Stimulated activated CD8-positive, alpha-beta memory T cell treated with anti-CD3 and anti-CD28 coated beads, Interleukin-12 subunit alpha, Interleukin-12 subunit beta, amount 100 ng/mL, for 1 hour (primary cell): ENCODE data around the gene GIPC2.
"Not testable (repeated sequence)": the region's sequence is repeated elsewhere in the genome, so short reads cannot be mapped to it uniquely, and the experiment has no call there.

Source experiments
- DNase-seq: peaks from one replicate; pipeline ENCODE4 v3.0.0-alpha.2; 2020; ENCODE audit warnings: low read depth

The GIPC2 gene, protein sequence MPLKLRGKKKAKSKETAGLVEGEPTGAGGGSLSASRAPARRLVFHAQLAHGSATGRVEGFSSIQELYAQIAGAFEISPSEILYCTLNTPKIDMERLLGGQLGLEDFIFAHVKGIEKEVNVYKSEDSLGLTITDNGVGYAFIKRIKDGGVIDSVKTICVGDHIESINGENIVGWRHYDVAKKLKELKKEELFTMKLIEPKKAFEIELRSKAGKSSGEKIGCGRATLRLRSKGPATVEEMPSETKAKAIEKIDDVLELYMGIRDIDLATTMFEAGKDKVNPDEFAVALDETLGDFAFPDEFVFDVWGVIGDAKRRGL

DNA sequence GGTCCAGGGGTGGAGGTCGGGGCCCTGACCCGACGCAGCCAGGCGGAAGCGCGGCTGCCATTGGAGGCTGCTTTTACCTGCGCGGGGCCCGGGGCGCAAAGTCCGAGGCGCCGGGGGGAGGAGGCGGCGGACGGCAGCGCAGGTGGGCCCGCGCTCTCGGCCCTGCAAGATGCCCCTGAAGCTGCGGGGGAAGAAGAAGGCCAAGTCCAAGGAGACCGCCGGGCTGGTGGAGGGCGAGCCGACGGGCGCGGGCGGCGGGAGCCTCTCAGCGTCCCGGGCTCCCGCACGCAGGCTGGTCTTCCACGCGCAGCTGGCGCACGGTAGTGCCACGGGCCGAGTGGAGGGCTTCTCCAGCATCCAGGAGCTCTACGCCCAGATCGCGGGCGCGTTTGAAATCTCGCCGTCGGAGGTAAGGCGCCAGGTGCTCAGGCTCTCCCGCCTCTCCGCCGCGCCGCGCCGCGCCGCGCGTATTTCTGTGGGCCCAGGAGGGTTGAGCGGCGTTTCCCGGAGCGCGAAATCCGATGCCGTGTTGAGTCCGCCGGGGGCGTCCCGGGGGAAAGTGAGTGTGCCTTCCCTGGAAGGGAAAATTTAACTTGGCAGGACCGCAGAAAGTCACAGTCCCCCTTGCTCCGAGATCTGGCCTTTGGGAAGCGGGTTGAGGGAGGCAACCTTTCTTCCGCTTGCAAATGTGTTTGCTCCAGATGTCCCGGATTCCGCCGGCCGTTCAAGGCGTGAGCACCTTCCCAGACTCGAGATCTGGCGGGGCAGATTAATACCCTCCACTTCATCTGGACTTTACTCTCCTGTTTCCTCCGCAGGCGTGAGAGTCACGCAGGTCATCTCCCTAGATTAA, at the start of gene GIPC2:
Gene GIPC2, plus strand, starts transcription at position 41 of the 853 bp plus-strand sequence. Its CDS starts 129 bp downstream, at position 170.
- no peak for DNase-seq

DNA sequence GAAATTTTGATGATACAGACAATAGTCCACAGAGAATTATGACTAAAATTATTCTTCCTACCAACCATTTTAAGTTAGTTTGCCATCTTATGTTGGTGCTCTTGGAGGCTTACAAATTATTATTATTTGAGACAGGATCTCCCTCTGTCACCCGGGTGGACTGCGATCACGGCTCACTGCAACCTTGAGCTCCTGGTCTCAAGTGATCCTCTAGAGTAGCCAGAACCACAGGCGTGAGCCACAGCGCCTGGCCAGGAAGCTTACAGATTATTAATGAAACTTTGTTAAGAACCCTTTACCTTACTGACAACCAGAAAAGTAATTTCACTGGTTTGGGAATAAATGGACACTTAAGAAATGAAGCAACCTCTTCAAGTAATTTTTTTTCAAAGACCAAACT, 49.0 kb upstream of the GIPC2 start:
- DNase-seq, result no peak

DNA sequence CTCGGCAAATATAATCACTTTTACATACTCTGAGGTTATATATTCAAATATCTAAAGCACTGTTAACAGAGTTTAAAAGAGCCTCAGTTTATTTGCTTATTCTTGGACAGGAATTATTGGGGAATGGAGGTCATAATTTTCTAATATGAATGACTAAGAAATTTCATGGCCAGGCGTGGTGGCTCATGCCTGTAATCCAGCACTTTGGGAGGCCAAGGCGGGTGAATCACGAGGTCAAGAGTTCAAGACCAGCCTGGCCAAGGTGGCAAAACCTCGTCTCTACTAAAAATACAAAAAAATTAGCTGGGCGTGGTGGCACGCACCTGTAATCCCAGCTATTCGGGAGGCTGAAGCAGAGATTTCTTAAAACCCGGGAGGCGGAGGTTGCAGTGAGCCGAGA, 45.2 kb upstream of the GIPC2 start:
- not testable (repeated sequence) for DNase-seq

DNA sequence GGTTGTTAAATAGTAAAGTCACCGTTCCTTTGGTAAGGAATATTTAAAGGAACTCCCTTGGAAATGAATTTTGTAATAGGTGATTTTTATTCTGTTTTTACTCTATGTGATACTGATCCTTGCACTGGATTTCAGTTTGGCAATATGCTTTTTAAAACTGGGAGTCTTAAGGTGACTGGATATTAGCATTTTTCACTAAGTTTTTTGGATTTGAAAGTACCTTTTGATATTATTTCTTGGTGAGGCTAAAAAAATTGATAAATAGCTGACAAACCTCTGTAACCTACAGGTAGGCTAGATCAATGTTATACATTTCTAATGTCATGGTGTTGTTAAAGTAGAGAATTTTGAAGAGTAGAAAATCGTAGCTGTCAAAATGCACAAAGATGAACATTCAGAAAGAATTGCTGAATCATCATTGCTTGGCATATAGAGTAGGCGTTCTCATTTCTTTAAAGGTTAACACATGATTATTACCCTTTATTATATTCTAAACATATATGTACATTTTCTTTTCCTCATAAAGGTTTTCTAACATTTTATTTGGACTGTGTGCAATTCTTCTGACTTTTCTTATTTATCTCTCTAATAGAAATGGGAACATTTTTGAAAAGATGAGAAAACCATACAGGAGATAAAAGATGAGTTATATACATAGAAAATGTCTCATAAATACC, 42.6 kb upstream of the GIPC2 start:
- DNase-seq, result no peak

DNA sequence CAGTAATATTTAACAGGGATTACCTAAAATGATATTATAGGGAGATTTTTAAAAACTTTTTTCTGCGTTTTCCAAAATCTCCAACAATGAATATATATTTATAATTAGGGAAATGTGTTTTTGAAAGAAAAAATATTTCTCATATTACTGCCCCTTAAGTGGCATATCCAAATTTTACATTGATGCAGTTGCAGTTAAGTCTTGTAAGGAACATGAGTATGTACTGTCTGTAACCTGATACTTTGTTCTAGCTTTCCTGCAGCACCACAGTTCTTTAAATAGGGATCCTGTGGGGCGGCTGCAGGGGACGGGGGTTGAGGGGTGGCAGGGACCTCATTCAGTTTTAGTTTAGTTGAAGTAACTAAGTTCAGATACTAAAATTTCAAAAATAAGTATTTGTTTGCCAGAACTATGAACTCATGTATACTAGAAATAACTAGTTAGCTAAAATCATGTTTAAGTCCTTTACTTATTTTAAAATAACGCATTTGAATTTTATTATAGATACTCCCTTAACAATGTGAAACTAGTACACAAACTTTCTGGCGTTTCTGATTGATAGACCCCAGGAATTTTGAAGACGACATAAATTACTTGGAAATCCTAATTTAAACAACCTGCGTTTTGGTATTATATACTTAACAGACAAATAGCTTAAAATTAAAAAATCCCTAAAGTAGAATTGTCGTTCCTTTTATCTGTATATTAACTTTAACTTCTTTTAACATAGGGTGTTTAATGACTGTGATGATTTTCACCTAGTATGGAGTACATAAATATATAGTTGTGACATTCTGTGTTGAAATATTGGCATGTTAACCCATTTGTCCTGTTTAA, 41.7 kb upstream of the GIPC2 start:
- no peak for DNase-seq

DNA sequence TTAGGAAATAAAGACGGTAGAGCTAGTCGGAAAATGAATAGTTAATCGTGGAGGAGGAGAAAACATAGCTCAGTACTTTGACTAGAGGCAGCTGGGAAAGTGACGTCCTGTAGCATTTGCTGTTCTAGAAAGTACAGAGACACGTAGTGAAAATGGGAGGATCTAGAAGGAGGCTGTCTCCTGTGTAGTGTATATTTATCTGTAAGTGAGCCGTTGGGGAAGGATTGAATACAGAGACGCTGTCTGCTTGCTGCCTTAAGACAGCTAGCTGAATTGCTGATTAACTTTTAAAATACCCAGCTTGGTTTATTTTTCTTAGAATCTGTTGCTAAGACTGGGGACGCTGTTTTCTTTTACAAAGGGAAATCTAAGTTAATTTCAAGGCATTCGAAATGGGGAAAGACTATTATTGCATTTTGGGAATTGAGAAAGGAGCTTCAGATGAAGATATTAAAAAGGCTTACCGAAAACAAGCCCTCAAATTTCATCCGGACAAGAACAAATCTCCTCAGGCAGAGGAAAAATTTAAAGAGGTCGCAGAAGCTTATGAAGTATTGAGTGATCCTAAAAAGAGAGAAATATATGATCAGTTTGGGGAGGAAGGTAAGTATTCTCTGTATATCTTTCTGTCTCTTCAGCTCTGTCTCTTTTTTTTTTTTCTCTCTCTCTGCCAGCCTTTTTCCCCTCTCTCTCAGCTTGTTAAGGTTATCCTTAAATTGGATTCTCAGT, 40.9 kb upstream of the GIPC2 start, which contains the start of gene DNAJB4:
Gene DNAJB4, plus strand, starts transcription at position 221 of the 729 bp plus-strand sequence. Its CDS starts 172 bp downstream, at position 393.
- DNase-seq, result peak; percentile 34

DNA sequence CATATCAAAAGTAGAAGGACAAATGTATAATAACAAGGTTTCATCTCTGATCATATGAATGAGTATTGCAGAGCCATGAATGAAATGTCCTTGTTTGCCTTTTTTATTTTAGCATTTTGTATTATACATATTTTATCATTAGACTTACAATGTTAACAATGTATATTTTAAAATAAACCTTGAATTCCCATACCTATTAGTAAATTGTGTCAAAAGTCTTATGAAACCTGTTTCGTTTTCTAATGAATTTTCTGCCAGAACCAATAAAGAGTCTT, 40.4 kb upstream of the GIPC2 start:
- no peak for DNase-seq

DNA sequence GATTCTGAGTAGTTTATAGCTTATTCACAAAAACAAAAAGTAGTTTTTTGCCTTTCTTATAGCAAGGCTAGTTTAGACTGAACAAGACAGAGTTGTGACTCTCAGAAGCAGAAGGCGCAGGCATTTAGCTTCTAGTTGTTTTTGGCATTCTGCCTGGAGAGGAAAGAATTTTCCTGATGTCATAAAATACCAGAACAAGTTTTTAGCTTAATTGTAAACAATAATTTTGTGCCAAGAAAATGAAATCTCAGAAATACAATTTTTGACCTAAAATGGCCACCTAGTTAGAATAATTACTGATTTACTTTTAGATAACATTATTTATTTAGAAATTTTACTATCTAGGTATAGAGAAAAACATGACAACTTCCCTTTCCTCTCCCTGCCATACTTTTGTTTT, 40.0 kb upstream of the GIPC2 start:
- no peak for DNase-seq

DNA sequence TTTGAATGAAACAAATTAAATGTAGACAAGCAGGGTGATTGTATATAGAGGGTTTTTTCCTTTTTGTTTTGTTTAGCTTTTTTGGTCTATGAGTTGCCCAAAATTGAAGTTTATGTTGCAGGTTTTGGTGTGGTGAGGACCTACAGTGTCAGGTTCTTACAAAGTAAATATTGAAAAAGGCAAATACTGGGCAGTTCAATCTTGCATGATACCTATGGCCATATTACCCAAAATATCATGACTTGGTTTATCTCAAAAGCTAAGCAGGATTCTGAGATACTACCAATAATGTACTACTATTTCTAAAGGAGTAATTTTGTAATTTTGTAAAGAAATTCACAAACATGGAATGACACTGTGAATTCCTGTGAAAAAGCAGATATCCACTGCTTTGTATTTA, 39.2 kb upstream of the GIPC2 start:
- DNase-seq, result no peak

DNA sequence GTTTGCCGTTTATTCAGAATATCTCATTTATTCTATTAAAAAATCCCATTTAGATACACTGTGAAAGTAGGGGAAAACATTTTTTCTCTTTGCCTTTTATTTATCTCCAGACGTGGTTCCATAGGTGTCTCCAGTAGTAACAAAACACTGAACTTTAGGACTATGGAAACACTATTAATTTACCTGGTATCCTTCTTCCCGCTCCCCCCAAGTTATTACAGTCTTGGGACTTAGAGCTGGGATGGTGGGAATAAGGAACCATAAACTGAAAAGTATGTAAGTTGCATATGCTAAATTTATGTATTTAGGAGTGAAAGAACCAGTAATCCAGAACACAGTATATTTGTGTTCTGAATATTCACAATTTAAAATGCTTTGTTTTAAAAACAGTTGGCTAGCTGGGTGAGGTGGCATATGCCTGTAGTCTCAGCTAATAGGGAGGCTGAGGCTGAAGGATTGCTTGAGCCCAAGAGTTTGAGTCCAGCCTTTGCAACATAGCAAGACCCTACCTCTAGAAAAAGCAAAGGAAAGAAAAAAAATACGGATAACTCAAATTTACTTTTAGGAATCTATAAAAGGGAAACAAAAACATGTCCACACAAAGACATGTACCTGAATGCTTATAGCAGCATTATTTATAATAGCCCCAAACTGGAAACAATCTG, 38.0 kb upstream of the GIPC2 start:
- DNase-seq, result no peak

DNA sequence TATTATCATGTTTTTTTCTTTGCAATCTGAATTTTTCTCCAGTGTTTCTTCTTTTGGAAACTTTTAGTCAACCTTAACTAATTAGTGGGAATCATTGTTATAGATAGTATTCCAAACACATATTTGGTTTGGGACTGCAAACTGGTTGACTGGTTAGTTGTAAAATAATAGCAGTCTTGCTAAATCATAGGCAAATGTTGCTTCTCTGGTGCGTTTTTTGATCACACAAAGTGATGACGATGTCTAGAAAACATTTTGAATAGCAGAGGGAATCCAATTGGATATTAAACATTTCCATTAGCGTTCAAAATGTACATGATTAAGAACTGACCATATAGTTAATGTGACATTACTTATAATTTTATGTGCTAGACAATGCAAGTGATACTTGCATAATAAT, 36.5 kb upstream of the GIPC2 start:
- no peak for DNase-seq

DNA sequence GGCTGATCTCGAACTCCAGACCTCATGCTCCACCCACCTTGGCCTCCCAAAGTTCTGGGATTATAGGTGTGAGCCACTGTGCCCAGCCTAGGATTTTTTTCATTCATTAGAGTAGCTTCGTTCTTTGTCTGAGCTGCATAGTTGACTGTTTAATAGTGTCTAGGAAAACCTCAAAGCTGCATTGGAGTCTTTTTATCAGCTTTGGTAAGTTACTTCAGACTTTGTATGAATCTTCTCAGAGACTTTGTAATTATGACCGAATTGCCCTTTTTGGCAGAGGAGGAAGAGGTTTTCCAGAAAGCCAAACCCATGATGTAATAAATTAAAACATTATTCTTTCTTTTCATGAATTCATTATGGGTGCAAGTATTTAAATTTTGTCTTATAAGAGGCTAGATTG, 35.9 kb upstream of the GIPC2 start:
- no peak for DNase-seq

DNA sequence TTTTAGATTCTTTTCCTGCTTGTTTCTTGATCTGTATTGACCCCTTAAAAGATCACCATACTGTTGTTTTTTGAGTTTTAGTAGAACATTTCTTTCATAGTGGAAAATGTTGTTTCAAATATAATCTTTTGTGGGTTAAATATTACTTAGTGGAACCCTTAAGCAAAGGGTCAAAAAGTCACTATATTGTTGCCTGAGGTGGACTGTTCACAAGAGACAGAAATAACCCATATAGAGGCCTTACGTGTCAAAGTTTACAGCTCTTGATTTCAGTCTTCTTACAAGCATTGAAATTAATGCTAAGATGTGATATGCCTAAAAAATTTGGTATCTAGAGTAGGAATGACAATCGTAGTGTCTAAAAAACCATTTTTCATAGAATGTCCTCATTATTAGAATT, 34.7 kb upstream of the GIPC2 start:
- no peak for DNase-seq

DNA sequence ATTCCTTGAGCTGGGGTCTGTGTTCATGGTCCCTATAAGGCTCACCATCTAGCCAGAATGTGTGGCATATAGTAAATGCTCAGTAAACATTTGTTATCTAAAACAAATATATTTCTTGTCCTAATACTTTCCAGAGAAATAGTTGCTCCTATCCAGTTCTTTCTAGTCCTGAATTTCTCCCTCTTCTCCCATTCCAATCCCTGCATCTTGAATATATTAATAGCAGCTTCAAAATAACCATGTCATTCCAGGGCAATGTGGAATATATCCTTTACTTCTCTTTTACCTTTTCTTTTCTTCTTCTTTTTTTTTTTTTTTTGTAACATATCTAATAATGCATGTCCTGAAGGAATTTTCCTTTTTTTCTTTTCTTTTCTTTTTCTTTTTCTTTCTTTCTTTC, 30.6 kb upstream of the GIPC2 start:
- DNase-seq, result no peak

DNA sequence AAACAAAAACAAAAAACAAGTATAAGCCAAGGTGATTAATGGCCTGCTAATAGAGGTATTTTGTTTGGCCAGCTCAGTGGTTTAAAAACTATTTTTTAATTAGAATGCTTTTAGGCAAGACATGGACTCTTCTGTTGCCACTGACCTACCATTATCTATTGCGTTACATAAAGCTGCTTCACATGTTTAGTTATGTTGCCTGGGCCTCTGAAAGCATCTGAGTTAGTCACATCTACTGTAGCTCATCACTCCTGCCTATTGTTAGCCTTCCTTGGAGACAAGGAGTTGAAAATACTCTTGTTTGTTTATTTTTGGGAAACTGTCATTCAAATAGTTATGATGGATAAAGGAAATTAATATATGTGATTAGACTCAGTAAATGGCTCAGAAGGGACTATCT, 26.7 kb upstream of the GIPC2 start:
- DNase-seq, result no peak

DNA sequence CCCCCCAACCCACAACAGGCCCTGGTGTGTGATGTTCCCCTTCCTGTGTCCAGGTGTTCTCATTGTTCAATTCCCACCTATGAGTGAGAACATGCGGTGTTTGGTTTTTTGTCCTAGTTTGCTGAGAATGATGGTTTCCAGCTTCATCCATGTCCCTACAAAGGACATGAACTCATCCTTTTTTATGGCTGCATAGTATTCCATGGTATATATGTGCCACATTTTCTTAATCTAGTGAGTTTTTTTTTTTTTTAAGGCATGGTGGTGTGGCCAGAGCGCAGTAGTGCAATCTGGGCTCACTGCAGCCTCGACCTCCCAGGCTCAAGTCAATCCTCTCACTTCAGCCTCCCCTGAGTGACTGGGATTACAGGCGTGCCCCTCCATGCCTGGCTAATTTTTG, 24.6 kb upstream of the GIPC2 start:
- DNase-seq, result not testable (repeated sequence)

DNA sequence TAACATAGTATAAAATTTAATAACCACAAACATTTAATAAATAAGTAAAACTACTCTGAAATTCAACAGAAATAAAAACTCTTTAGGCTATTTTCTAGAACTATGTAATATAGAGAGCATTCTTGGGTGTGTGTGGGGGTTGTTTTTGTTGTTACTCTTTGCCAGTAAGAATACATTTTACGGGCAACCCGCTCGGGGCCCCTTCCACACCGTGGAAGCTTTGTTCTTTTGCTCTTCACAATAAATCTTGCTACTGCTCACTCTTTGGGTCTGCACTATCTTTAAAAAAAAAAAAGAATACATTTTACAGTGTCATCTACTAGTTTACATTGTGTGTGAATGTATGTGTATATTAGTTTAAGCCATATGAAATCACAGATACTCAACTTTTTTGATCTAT, 16.0 kb upstream of the GIPC2 start:
- no peak for DNase-seq

DNA sequence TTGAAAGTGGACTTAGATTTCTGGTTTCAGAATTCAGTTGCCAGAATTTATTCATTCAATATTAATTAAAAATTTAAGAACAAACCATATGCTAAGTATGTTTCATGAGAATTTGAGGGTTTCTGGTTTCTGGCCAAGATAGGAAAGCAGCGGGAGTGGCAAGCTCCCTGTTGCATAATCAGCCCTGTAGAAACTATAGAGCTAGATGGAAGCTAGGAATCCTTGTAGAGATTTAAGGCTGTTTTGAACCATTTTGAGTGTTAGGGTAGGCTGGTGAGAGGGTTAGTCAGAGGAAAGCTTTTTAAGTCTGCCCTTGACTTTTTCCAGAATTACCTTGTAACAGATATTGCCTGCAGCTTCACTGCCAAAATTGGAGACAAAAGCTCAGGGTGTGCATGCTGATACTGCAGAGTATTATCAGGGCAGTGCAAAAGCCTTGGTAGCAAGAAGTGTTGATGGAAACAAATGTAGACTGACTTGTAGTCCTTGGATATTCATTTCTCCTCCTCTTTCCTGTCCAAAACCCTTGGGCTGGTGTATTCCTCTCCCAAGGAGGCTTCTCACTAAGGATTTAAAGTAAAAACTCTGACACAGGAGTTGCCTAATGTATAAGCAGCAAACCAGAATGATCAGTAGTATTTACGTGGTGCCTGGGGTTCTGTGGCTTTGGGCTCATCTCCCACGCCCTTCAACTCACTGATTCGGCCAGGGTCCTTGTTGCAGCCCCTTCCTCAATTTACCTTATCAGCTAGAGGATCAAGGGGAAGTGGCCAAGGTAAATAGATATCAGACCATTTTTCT, 12.6 kb upstream of the GIPC2 start:
- DNase-seq, result no peak

DNA sequence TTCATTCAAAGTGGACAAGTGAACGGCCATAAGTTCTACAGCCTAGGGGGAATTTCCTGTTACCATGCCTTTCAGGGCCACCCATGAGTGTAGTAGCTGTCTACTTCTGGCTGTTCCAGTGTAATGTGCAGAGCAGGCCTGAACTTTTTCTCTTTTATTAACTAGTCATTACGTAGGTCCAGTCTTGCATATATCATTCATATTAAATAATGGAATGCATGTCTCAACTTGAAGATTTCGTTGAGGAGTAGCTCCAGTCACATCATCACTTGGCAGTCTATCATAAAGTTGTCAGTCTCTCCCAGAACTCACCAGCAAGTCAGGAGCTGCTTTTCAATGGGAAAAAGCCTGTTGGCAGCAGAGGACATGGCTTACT, 12.0 kb upstream of the GIPC2 start:
- DNase-seq, result no peak

DNA sequence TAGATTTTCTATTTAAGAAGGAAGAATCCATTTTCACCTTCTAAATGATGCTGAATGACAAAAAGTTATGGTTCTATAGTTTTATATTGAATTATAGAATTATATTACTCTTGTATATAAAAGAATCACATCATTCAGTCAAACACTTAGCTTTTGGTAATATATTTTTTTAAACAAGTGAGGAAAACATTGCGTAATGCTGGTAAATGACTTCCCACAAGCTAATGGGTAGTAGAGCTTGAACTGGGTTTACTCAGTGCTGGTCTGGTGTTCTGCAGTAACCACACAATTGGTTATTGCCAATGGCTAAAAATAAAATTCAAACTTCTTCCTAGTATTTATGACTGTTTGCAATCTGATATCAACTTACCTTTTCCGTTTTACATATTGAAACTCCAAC, 10.6 kb upstream of the GIPC2 start:
- no peak for DNase-seq
